Liver (tissue), 9 donors: ENCODE results near the gene ARHGAP12. TPM values are rescaled to one million over a fixed set of nuclear protein-coding genes. Genes with fewer than 3 reads are reported as not detected.

Experiments
- DNase-seq: peaks from one replicate; pipeline ENCODE4 v3.0.0-alpha.2; 2017; ENCODE audit warnings: low spot score
- H3K27ac ChIP-seq, 2 donors: one replicate each; pipeline ENCODE4 v1.7.0; 2013; ENCODE audit warnings: inconsistent platforms in 2 of 2, low read length in 2 of 2, control low read depth in 1 of 2, low read depth in 1 of 2, mild to moderate bottlenecking in 1 of 2
- H3K27me3 ChIP-seq, 4 donors: one replicate each; pipeline versions ENCODE4 v1.6.1 to v1.7.0; 2013; ENCODE audit warnings: low read length in 3 of 4, inconsistent platforms in 1 of 4, mild to moderate bottlenecking in 1 of 4, moderate library complexity in 1 of 4; ENCODE audit not compliant: control insufficient read depth in 4 of 4, insufficient read depth in 4 of 4
- H3K36me3 ChIP-seq, 4 donors: one replicate each; pipeline versions ENCODE4 v1.6.1 to v1.7.0; 2013; ENCODE audit warnings: low read length in 3 of 4, mild to moderate bottlenecking in 3 of 4, low read depth in 1 of 4, moderate library complexity in 1 of 4; ENCODE audit not compliant: control insufficient read depth in 4 of 4, insufficient read depth in 3 of 4
- H3K4me1 ChIP-seq, 4 donors: one replicate each; pipeline versions ENCODE4 v1.6.1 to v1.7.0; 2013; ENCODE audit warnings: low read length in 3 of 4, mild to moderate bottlenecking in 3 of 4, moderate library complexity in 1 of 4; ENCODE audit not compliant: control insufficient read depth in 4 of 4, insufficient read depth in 4 of 4
- H3K4me3 ChIP-seq, 3 donors: one replicate each; pipeline versions ENCODE4 v1.6.1 to v1.7.0; 2013; ENCODE audit warnings: low read length in 3 of 3, control low read depth in 1 of 3, low read depth in 1 of 3, mild to moderate bottlenecking in 1 of 3
- H3K9ac ChIP-seq, 2 donors: one replicate each; pipeline ENCODE4 v1.7.0; 2013; ENCODE audit warnings: low read length in 2 of 2, mild to moderate bottlenecking in 2 of 2, moderate library complexity in 2 of 2, control low read depth in 1 of 2, low read depth in 1 of 2
- H3K9me3 ChIP-seq, 4 donors: one replicate each; pipeline versions ENCODE4 v1.6.1 to v1.7.0; 2013; ENCODE audit warnings: low read length in 3 of 4; ENCODE audit not compliant: control insufficient read depth in 4 of 4
- CTCF ChIP-seq: fragments of 150-350 bp; IDR thresholded peaks from 2 replicates; pipeline ENCODE4 v1.5.1; 2017; ENCODE audit warnings: improper control_type of control experiment, low read depth, low read length; ENCODE audit not compliant: missing input control
- EGR1 ChIP-seq, 2 donors: IDR thresholded peaks; 2 replicates each; pipeline ENCODE4 v1.6.1; 2016 to 2018; ENCODE audit warnings: antibody characterized with exemption in 2 of 2, low read depth in 2 of 2
- FOXA2 ChIP-seq: IDR thresholded peaks from 2 replicates; pipeline ENCODE4 v1.6.1; 2016; ENCODE audit warnings: antibody characterized with exemption
- GABPA ChIP-seq, 2 donors: IDR thresholded peaks in 1 of 2; conservative IDR thresholded peaks in 1 of 2; 2 replicates each; pipeline ENCODE4 v1.6.1; 2016; ENCODE audit warnings: antibody characterized with exemption in 2 of 2, mild to moderate bottlenecking in 1 of 2, moderate library complexity in 1 of 2
- HNF4A ChIP-seq, 2 donors: conservative IDR thresholded peaks; 2 replicates each; pipeline ENCODE4 v1.6.1; 2016; ENCODE audit warnings: antibody characterized with exemption in 2 of 2, mild to moderate bottlenecking in 2 of 2
- HNF4G ChIP-seq: IDR thresholded peaks from 2 replicates; pipeline ENCODE4 v1.6.1; 2016; ENCODE audit warnings: antibody characterized with exemption
- JUND ChIP-seq, 2 donors: IDR thresholded peaks; 2 replicates each; pipeline ENCODE4 v1.6.1; 2016; ENCODE audit warnings: antibody characterized with exemption in 2 of 2
- MAX ChIP-seq: IDR thresholded peaks from 2 replicates; pipeline ENCODE4 v1.6.1; 2016; ENCODE audit warnings: antibody characterized with exemption
- NR2F2 ChIP-seq: IDR thresholded peaks from 2 replicates; pipeline ENCODE4 v1.6.1; 2016; ENCODE audit warnings: antibody characterized with exemption
- RAD21 ChIP-seq, 2 donors: IDR thresholded peaks; 2 replicates each; pipeline ENCODE4 v1.6.1; 2016; ENCODE audit warnings: antibody characterized with exemption in 2 of 2, mild to moderate bottlenecking in 2 of 2
- RXRA ChIP-seq, 2 donors: IDR thresholded peaks; 2 replicates each; pipeline ENCODE4 v1.6.1; 2017 to 2018; ENCODE audit warnings: antibody characterized with exemption in 2 of 2, mild to moderate bottlenecking in 1 of 2
- SP1 ChIP-seq: IDR thresholded peaks from 2 replicates; pipeline ENCODE4 v1.6.1; 2018; ENCODE audit warnings: antibody characterized with exemption, mild to moderate bottlenecking
- TAF1 ChIP-seq: conservative IDR thresholded peaks from 2 replicates; pipeline ENCODE4 v1.6.1; 2016; ENCODE audit warnings: antibody characterized with exemption, mild to moderate bottlenecking
- YY1 ChIP-seq: IDR thresholded peaks from 2 replicates; pipeline ENCODE4 v1.6.1; 2016; ENCODE audit warnings: antibody characterized with exemption, mild to moderate bottlenecking
- WGBS: extraction: QIAGEN DNeasy Blood & Tissue Kit; methylation state at CpG from one replicate; pipeline ENCODE4 v1.1.7; 2013; 5-methylcytosine and 5-hydroxymethylcytosine counted together
- polyA plus RNA-seq, 2 donors: library from polyadenylated mRNA; stranded (reverse) in 1 of 2; unstranded in 1 of 2; fragments of 200-250 nt in 1 of 2; fragments of >200 nt in 1 of 2; fragmentation: Nextera tagmentation in 1 of 2; extraction: Ambion mirVana in 1 of 2; gene quantifications; one replicate each; pipeline versions ENCODE4 v1.2.1 to v1.2.3, GENCODE V29; 2013 to 2015
- total RNA-seq, 2 donors: library from RNA; depleted of rRNA; stranded (reverse); fragments of >200 nt; gene quantifications; one replicate each; pipeline ENCODE4 v1.2.3, GENCODE V29; 2014
- TF ChIP-seq, protein P1 (sequence below): IDR thresholded peaks from 2 replicates; pipeline ENCODE4 v1.6.1; 2016; ENCODE audit warnings: antibody characterized with exemption
- donor health status: healthy.
- donor health status: healthy.
- donor health status: healthy.
- donor health status: healthy.
- donor health status: healthy.

The ARHGAP12 gene
- total and polyA plus RNA-seq, 4 donors = 7.0 to 29.1 (median 12.3) TPM

DNA sequence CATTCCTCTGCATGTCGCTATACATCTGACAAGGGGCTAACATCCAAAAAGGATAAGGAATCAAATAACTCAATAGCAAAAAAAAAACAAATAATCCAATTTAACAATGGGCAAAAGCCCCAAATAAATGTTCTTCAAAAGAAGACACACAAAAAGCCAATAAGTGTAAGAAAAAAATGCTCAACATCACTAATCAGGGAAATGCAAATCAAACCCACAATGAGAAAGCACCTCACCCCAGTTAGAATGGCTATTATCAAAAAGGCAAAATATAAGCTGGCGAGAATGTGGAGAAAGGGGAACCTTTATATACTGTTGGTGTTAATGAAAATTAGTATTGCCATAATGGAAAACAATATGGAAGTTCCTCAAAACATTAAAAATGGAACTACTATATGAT, 14.3 kb downstream of the ARHGAP12 start:
- no peaks in the 10 kb centered on the region for H3K27me3 ChIP-seq

GRCh38 chr10:31912898-31913850, 15.5 kb downstream of the ARHGAP12 start:
- no peak overlapping the region for H3K27ac ChIP-seq
- no peak for DNase-seq
- H3K36me3 ChIP-seq = peaks cover 0 to 5% (median 2%) of the 10 kb centered on the region in 4 donors
- TF ChIP-seq HNF4G (no peak), HNF4A (conservative IDR thresholded peaks at IDR 0.05) (no peak), MAX (no peak), JUND (IDR thresholded peaks at IDR 0.05) (no peak)
- H3K4me3 ChIP-seq = no peak overlapping the region
- WGBS = 71% methylated on average over 10 of the region's 10 CpGs
- H3K9ac ChIP-seq = no peak overlapping the region
- no peaks in the 10 kb centered on the region for H3K27me3 ChIP-seq
- H3K4me1 ChIP-seq = peaks cover 0 to 7% (median 6%) of the 10 kb centered on the region in 4 donors
- H3K9me3 ChIP-seq = no peaks in the 10 kb centered on the region

More for the DNA sequence above, 14.3 kb downstream of the ARHGAP12 start:
- Histone ChIP-seq H3K9ac (no peak overlapping the region), H3K9me3 (no peaks in the 10 kb centered on the region), H3K4me1 (peaks cover 0 to 7% (median 7%) of the 10 kb centered on the region in 4 donors), H3K36me3 (no peaks in the 10 kb centered on the region), H3K27ac (no peak overlapping the region), H3K4me3 (no peak overlapping the region)
- 94% methylated on average over 2 of the region's 2 CpGs for WGBS
- TF ChIP-seq HNF4G (no peak), HNF4A (conservative IDR thresholded peaks at IDR 0.05) (no peak), CTCF (no peak), SP1 (no peak), RXRA (IDR thresholded peaks at IDR 0.05) (no peak), YY1 (no peak), NR2F2 (no peak), FOXA2 (no peak), EGR1 (IDR thresholded peaks at IDR 0.05; ENCODE audit: low read depth in 2 of 2) (no peak), GABPA (IDR thresholded peaks at IDR 0.05 in 1 of 2, conservative IDR thresholded peaks at IDR 0.05 in 1 of 2) (no peak), RAD21 (IDR thresholded peaks at IDR 0.05) (no peak), TAF1 (no peak)
- TF ChIP-seq, protein P1, sequence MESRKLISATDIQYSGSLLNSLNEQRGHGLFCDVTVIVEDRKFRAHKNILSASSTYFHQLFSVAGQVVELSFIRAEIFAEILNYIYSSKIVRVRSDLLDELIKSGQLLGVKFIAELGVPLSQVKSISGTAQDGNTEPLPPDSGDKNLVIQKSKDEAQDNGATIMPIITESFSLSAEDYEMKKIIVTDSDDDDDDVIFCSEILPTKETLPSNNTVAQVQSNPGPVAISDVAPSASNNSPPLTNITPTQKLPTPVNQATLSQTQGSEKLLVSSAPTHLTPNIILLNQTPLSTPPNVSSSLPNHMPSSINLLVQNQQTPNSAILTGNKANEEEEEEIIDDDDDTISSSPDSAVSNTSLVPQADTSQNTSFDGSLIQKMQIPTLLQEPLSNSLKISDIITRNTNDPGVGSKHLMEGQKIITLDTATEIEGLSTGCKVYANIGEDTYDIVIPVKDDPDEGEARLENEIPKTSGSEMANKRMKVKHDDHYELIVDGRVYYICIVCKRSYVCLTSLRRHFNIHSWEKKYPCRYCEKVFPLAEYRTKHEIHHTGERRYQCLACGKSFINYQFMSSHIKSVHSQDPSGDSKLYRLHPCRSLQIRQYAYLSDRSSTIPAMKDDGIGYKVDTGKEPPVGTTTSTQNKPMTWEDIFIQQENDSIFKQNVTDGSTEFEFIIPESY = no peak
- DNase-seq = no peak
